Lung (tissue), 12 donors: Measurements from ENCODE around the gene SAA4. TPM values are rescaled to one million over a fixed set of nuclear protein-coding genes. Genes with fewer than 3 reads are reported as not detected.
"Not testable (repeated sequence)": the region's sequence is repeated elsewhere in the genome, so short reads cannot be mapped to it uniquely, and the experiment has no call there.

Experiments used
- ATAC-seq: fragments of 200-7000 bp; cut with Tn5 transposase; one replicate; pipeline ENCODE4 v1.9.1; 2020; ENCODE audit warnings: moderate number of reproducible peaks; ENCODE audit not compliant: insufficient read depth, low FRiP score
- DNase-seq, 3 donors: peaks; one replicate each; pipeline ENCODE4 v3.0.0-alpha.2; 2013 to 2017
- H3K27ac ChIP-seq, 2 donors: one replicate each; pipeline ENCODE4 v1.5.1; 2013; ENCODE audit warnings: mild to moderate bottlenecking in 2 of 2, moderate library complexity in 2 of 2, control low read depth in 1 of 2, inconsistent platforms in 1 of 2, low read depth in 1 of 2, low read length in 1 of 2
- H3K27me3 ChIP-seq, 3 donors: one replicate each; pipeline ENCODE4 v1.5.1; 2013; ENCODE audit warnings: low read length in 2 of 3; ENCODE audit not compliant: control insufficient read depth in 3 of 3, insufficient read depth in 3 of 3
- H3K36me3 ChIP-seq, 4 donors: one replicate each; pipeline ENCODE4 v1.5.1; 2013; ENCODE audit warnings: low read length in 4 of 4, mild to moderate bottlenecking in 1 of 4, moderate library complexity in 1 of 4; ENCODE audit not compliant: control insufficient read depth in 4 of 4, insufficient read depth in 4 of 4
- H3K4me1 ChIP-seq, 5 donors: one replicate each; pipeline ENCODE4 v1.5.1; 2013; ENCODE audit warnings: low read length in 5 of 5, mild to moderate bottlenecking in 2 of 5, moderate library complexity in 1 of 5; ENCODE audit not compliant: control insufficient read depth in 5 of 5, insufficient read depth in 5 of 5
- H3K4me3 ChIP-seq: one replicate; pipeline ENCODE4 v1.5.1; 2013; ENCODE audit warnings: mild to moderate bottlenecking, control low read depth, moderate library complexity
- H3K9ac ChIP-seq, 2 donors: one replicate each; pipeline ENCODE4 v1.5.1; 2013; ENCODE audit warnings: low read length in 2 of 2, control low read depth in 1 of 2; ENCODE audit not compliant: insufficient read depth in 1 of 2
- H3K9me3 ChIP-seq, 4 donors: one replicate each; pipeline ENCODE4 v1.5.1; 2013; ENCODE audit warnings: low read length in 3 of 4, mild to moderate bottlenecking in 1 of 4, moderate library complexity in 1 of 4; ENCODE audit not compliant: control insufficient read depth in 4 of 4, insufficient read depth in 3 of 4
- CTCF ChIP-seq: IDR thresholded peaks from 2 replicates; pipeline ENCODE4 v1.5.1; 2012; ENCODE audit warnings: mild to moderate bottlenecking; ENCODE audit errors: control extremely low read depth, extremely low read depth
- WGBS, 2 donors: extraction: QIAGEN DNeasy Blood & Tissue Kit; methylation state at CpG; one replicate each; pipeline ENCODE4 v1.1.7; 2013; 5-methylcytosine and 5-hydroxymethylcytosine counted together
- polyA plus RNA-seq, 2 donors: library from polyadenylated mRNA; stranded (reverse); fragments of 200-250 nt; gene quantifications; one replicate each; pipeline ENCODE4 v1.2.1, GENCODE V29; 2013
- total RNA-seq, 2 donors: library from RNA; depleted of rRNA in 1 of 2; stranded (reverse); fragments of >200 nt in 1 of 2; gene quantifications; one replicate each; pipeline ENCODE4 v1.2.1, GENCODE V29; 2014 to 2021
- donor health status: control.
- donor health status: control.
- donor health status: Bipolar disorder and iron deficiency.
- donor health status: healthy.
- donor health status: DM: yes; HTN: yes; CAD: no.

The SAA4 gene
- total and polyA plus RNA-seq, 4 donors = 0.39 to 6.4 (median 3.8) TPM; not detected in 1

GRCh38 chr11:18196532-18196931 is 40.1 kb downstream of the SAA4 start:
- peaks cover 0 to 6% (median 0%) of the 10 kb centered on the region in 4 donors for H3K9me3 ChIP-seq
- H3K4me1 ChIP-seq = no peaks in the 10 kb centered on the region
- H3K27me3 ChIP-seq = peaks cover 0 to 6% (median 0%) of the 10 kb centered on the region in 3 donors
- no peak for ATAC-seq
- no peaks in the 10 kb centered on the region for H3K36me3 ChIP-seq
- TF ChIP-seq CTCF = no peak
- DNase-seq = no peak
- no peak overlapping the region for H3K27ac ChIP-seq
- H3K4me3 ChIP-seq = no peak overlapping the region
- WGBS, 2 donors = 89 to 94% methylated on average over 2 of the region's 2 CpGs
- no peak overlapping the region for H3K9ac ChIP-seq

GRCh38 chr11:18193010-18193409 is 43.6 kb downstream of the SAA4 start:
- no peak for DNase-seq
- 28 to 31% methylated on average over 4 of the region's 4 CpGs for WGBS, 2 donors
- no peaks in the 10 kb centered on the region for H3K36me3 ChIP-seq
- H3K27ac ChIP-seq = no peak overlapping the region
- ATAC-seq = no peak
- TF ChIP-seq CTCF = no peak
- H3K4me1 ChIP-seq = no peaks in the 10 kb centered on the region
- H3K9me3 ChIP-seq = peaks cover 0 to 3% (median 0%) of the 10 kb centered on the region in 4 donors
- H3K9ac ChIP-seq = no peak overlapping the region
- H3K4me3 ChIP-seq = no peak overlapping the region
- H3K27me3 ChIP-seq = peaks cover 0 to 6% (median 0%) of the 10 kb centered on the region in 3 donors

DNA sequence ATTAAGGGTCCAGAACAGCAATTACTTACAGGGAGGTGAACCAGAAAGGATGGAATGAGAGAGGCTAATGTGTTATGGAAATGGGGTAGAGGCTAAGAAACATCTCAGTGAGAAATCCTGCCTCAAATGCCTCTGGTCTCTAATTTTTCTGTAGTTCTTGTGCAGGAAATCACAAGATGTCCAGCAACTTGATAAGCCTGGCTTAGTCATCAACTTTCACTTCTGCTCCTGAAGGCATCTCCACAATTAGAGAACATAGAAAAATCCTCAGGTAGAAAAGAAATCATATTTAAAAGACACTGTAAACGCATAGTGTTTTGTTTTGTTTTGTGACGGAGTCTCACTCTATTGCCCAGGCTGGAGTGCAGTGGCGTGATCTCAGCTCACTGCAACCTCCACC is 45.2 kb downstream of the SAA4 start:
- no peak overlapping the region for H3K9ac ChIP-seq
- ATAC-seq (no peak), DNase-seq (no peak)
- H3K27me3 ChIP-seq = peaks cover 0 to 6% (median 0%) of the 10 kb centered on the region in 3 donors
- H3K4me1 ChIP-seq = no peaks in the 10 kb centered on the region
- 93 to 97% methylated on average over 3 of the region's 3 CpGs for WGBS, 2 donors
- no peaks in the 10 kb centered on the region for H3K36me3 ChIP-seq
- no peak overlapping the region for H3K4me3 ChIP-seq
- no peak for TF ChIP-seq CTCF
- no peak overlapping the region for H3K27ac ChIP-seq
- H3K9me3 ChIP-seq = peaks cover 0 to 3% (median 0%) of the 10 kb centered on the region in 4 donors

DNA sequence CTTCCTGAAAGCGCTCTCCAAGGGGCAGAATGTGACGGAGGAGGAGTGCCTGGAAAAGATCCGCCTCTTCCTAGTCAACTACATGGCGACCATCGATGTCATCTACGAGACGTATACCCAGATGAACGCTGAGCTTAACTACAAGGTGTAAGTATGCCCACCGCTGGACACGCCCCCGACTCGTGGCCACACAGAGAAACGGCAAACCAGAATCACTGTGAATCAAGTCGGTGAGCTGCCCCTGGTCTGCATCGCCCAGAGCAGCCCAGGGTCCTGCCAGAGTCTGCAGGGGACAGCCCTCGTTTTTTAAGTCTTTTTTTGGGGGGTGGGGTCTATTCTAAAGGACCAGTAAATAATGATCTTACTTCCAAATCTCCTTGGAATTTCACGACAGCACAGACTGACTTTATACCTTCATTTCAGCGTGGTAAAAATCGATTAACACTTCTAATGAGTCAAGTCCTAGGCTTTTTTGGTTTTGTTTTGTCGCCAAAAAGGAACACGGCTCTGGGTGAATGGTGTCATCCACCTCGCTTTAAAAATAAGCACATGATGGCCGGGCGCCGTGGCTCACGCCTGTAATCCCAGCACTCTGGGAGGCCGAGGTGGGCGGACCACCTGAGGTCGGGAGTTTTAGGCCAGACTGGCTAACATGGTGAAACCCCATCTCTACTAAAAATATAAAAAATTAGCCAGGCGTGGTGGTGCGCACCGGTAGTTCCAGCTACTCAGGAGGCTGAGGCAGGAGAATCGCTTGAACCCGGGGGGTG is 46.9 kb downstream of the SAA4 start:
- WGBS, 2 donors = 91 to 92% methylated on average over 34 of the region's 34 CpGs
- H3K36me3 ChIP-seq, ATAC-seq, H3K4me1 ChIP-seq, DNase-seq, H3K9me3 ChIP-seq, H3K4me3 ChIP-seq, H3K27me3 ChIP-seq, H3K9ac ChIP-seq, H3K27ac ChIP-seq: not testable (repeated sequence)
